Stimulated activated CD8-positive, alpha-beta memory T cell treated with anti-CD3 and anti-CD28 coated beads, Interleukin-15, amount 100 ng/mL, for 24 hours (primary cell): Measurements from ENCODE around the gene EVX2.

Experiments used
- DNase-seq: peaks from one replicate; pipeline ENCODE4 v3.0.0-alpha.2; 2020; ENCODE audit warnings: low read depth

EVX2 gene

DNA sequence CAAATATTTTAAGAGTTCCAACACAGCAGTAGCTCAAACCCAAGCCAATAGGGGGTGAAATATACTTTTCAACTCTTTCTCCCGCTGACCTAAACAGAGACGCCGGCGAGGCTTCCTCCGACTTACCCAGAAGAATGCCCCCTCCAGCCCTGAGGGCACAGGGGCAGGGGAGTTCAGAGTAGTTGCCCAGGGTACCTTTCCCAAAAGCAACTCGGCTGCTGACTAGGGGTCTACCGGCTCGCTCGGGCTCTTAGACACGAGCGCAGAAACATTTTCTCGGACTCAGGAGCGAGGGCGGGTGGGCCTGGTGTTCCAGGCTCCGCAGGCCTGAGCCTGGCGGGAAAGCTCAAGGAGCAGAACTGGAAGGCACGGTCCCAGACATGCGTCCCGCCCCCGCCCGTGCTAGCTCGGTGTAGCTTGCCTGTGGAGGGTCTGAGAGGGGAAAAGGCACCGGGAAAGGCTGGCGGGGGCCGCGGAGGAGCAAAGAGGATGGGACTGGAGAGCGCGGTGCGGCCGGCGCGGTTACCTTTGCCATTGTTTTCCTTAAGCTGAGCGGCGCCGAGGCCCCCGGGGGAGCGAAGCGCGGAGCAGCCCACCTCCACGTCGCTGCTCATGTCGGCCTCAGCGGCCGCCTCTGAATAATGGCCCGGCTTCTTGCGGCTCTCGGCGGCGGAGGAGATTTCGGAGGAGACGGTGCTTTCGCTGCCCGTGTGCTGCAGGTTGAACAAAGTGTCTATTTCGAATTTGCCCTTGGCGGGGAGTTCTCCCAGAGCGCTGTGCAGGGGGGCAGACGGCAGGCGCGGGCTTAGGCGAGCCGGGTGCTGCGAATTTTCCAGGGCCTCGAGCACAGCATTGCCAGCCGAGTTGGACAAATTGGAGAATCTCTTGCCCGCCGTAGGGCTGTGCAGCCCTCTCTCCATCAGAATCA, 674 bp downstream of the EVX2 start:
- DNase-seq, result no peak

DNA sequence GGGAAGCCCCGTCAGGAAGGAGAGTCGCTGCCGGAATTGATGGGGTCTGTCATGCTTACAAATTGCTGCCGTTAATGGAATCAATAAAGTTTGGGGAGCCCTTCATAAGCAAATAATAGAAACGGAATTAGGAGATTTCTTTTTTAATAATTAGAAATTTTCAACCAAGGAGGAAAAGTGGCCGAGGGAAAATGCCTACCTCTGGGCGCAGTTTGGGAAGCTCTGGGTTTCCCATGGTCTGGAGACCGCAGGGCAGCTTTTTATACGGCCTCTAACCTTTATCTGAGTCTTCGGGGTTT, 1.3 kb downstream of the EVX2 start:
- no peak for DNase-seq

DNA sequence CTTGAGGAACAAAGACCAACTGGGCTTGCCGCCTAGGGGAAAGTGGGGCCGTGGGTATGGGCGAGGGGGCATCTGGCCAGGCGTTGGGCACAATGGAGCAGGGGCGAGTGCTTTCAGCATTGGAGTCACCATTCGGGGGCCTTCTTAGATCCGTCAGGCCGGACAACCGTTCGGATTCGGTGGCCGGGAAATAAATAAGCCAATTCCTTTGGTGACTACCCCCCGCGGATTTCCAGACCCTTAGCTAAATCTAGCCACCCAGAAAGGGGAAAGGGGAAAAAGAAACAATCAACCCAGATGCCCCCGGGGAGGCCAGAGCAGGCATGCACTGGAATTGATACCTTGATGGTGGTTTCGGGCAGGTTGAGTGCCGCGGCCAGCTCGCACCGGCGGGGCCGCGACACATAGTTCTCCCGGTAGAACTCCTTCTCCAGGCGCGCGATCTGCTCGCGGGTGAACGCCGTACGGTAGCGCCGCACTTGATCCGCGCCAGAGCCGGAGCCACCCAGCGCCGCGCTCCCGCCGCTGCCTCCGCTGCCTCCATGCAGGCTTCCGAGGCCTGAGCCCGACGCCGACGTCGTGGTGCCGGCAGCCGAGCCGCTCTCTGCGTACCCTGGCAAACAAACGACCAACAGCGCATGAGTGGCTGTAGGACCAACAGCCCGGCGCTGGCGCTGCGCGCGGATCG, 1.8 kb downstream of the EVX2 start:
- no peak for DNase-seq

DNA sequence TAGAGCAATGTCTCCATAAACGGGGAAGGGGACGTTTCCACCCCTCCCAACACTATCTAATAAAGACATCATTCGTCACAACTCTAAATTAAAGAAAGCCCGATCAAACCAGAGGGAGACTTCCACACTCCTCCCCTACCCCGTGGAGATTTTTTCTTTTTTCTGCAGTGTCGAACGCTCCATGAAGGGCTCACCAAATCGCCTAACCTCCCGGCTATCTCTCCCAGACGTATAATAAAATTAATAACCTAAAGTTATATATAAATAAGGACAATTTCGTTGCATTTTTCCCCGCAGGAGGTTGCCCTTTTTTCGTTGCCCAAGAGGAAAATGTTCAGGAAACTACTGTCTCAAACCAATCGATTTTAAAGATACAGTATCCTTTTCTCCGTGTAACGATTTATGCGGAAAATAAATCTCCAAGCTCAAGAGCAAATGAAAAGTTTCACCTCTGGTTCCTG, 2.4 kb downstream of the EVX2 start:
- no peak for DNase-seq

DNA sequence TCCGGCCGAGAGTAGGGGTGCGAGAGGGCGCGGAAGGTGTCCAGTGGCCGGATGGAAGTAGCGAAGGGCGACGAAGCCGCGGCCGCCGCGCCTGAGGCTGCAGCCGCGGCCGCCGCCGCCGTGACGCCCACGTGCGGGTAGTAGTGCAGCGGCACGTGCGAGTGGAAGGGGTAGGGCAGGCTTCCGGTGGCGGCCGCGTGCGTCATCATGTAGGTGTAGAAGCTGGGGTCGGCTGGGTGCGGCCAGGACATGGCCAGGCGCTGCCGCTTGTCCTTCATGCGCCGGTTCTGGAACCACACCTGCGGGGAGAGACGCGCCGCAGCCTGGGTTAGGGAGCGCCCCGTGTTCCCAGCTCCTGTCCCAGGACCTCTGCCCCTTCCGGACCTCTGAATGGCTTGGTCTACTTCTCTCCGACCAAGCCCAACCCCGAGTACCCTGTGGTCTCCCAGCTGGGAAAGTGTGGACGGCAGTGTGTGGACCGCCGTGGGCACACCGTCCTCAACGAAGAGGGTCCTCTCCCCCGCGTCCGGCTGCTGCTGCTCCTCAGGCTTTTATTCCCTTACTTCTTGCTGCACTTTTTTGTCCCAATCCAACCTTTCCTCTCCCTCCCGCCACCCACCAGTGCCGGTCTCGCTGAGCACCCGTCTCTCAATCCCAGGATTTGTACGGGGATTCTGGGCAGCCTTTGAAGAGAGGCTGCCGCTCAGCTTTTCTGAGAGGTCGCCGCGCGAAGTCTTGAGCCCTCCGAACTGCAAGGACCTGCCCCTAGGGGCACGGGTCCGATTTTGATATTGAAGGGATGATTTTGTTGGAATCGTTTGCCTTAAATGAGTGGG, 3.0 kb downstream of the EVX2 start:
- no peak for DNase-seq

DNA sequence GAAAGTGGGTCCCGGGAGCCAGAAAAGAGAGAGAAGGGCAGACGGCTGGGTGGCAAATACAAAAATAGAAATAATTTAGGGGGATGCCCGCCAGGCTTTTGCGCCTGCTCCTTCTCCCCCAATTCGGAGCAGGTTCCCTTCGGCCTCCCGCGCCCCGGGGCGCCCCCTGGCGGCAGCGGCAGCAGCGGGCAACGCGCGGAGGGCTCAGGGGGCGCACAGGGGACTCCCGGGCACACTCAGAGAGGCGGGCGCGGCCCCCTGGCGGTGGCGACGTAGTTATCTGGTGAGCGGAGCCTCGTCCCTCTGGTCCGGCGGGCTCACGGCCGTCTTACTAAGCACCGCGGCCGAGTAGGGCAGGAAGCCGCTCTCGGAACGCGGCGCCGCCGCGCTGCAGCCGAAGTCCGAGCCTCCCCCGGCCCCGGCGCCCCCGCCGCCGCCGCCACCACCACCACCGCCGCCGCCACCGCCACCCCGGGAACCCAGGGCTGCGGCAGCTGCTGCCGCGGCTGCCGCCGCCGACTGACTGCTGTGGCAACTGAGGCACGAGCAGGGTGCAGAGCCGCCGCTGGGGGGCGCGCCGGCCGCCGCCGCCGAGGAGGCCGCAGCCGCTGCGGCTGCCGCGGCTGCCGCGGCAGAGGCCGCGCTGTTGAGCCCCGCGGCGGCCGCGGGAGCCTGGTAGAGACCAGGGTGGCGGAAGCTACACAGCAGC, 3.8 kb downstream of the EVX2 start:
- no peak for DNase-seq

DNA sequence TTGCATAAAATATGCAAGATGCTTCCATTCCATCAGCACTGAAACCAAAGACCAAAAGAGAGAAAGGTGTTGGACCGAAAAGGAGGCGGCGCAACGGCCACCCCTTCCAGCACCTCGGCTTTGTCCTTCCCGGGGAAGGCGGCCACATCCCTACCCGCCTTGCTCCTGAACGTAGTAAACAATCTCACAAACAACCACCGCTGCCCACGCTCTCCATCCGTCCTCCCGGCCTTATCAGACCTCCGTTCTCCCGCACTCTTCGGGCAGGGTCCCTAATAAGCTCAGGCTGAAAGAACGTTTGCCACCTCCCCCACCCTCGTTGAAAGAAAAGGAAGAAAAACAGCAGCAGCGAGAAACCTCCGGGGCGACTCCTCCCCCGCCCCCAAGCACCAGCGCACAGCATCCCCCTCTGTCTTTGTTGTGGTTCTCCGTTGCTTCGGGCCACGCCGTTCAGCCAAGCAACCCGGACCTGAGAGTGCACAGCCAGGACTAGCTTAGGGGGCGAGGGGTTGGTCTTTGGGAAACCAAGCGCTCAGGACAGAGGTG, 4.4 kb downstream of the EVX2 start:
- no peak for DNase-seq

DNA sequence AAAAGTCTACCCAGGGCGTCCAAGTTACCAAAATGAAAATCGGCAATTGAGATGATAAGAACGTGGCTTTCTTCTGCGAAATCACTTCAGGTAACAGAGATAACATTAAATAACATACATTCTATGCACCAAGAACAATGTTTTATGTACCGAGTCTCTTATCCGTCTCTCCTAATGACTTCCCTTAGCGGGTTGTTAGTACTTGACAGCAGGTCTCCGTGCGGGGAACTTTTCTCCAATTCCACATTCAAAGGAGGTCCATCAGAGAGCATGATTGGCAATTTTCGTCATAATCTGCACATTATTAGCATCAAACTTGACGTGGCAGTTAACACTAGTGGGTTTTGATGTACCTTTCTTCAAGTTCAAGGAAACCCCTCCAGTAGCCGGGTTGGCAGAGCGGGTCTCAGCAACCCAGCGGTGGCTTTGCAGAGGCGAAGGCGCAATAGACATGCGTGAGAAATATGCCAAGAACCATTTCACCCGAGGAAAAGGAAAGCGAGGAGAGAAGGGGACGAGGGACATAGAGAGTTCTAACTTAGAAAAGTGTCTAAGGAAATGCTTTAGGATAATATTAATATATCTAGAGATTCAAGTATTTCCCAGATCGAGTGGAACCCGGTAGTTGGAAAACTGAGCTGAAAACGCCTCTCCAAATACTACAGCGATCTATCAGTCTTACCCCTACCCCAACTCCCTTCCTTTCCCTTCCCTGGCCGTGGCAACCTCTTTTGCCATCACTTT, 5.0 kb downstream of the EVX2 start:
- no peak for DNase-seq

DNA sequence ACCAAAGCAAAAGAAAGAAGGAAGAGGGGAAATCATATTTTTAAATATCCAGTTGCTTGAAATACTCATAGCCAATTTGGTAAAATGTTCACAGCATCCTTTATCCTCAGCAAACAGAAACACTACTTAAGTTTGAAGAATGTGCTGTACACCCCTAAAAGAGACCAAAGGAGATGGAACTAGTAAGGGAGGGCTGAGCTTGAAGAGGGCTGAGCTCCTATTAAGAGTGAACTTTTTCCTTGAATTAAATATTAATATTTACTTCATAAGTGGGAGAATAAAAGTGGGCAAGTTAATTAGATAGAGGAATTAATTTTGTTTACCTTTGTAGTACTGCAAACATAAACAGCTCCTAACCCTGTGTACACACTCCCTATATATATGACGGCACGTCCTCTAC, 7.0 kb downstream of the EVX2 start:
- no peak for DNase-seq

DNA sequence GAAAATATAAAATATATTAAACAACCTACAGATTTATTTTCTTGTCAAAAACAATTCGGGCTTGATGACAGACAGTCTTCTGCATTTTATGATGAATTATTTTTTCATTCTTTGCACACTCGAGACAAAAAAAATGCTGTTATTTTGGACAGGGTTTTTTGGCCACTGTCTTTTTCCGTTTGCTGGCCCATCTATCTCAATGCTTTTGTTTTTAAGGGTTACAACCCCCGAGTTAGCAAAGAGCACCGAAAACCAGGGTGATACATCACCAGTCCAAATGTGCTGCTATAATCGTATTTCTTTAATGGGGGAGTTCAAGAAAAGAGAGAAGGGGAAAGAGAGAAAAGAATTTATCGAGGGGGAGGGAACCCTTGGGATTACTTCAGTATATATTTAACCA, 7.7 kb downstream of the EVX2 start:
- DNase-seq, result no peak

DNA sequence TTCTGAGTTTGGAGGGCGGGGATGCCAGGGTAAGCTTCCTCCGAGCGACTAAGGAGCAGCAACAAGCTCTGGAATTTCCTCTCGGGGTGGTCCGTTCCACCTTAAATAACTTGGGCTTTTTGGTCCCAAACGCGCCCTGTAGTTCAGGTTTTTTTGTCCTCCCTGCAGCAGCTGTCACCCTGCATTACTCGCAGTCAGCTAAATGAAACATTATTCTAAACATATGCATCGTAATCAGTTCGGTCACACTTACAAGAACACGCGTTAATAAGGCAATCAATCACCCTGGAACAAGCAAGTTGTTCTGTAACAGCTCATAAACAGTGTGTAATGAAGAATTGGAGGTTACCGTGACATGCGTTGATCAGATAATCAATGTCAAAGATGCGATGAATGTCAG, 8.3 kb downstream of the EVX2 start:
- no peak for DNase-seq

DNA sequence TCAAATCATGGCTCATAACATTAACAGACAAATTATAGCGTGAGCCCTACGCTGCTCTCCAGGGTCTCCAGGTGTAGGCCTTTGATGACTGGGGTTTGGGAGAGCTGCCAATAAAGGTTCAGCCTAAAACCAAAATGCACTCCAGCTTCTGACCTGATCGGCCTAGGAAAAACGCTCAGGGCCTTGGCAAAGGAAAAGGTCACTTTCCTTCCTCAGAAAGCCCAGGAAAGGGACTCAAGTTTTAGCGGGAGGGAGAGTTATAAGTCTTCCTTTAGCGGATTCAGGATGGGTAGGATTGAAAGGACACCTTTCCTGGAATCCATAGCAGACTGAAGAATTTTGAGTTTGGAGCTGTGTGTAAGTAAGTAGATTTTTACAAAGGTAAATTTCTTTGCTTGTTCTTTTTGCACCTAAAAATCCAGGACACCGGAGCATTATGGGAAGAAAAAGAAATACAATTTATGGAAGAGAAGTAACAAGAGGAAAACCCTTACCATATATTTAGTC, 8.8 kb downstream of the EVX2 start:
- DNase-seq, result no peak

DNA sequence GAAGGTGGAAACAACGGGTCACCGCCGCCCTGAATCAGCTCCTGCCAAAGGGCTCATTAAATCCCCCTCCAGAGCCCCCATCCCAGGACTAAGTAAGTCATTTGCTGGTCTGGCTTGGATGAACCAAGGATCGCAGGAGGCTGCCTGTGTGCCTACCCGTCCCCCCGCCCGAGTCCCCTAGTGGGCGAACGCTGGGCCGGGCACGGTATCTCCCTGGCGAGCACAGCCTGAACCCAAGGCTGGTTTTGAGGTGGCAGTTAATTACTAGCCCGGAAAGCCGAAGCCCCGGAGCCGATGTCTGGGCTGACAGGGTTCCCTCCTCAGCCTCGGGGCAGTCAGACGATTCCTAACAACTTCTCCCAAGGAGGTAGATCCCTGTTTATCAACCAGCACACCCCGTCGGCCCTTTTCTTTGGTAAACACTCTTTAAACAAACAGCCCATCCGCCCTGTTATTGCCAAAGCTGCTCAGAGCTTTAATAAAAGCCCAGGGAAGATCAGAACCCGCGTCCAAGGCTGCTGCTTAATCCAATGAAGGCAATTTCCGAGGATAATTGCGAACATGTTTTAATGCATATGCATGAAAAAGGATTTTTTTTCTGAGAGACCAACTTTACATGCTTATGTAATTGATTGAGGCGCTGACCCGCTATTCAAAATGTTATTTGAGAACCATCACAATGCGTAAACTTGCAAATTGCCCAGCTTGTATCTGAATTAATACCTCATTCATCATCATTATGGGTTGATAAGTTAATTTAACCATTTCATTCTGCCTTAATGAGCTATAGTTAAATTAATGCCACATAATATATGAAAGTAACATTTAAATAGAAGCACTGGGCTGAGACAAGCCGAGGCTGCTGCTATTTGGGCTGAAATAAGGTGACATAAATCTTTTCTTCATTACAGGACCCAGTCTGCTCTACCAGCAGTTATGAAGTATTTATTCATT, 10.5 kb downstream of the EVX2 start:
- no peak for DNase-seq

DNA sequence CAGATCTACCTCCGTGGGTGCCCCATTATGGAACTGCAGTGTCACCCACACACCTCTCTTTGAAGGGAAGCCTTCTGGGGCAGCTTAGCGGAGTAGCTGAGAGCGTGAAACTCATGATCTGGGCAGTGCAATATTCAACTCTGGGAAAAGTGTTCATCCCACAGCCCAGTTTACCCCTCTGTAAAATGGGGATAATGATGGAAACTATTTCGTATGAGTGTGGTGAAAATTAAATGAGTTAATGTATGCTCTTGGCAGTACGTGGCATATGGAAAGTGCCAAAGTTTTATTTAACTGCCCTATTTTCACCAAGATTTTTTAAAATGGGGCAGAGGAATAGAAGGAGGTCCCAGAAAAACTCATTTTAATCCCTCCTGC, 11.5 kb downstream of the EVX2 start:
- no peak for DNase-seq

DNA sequence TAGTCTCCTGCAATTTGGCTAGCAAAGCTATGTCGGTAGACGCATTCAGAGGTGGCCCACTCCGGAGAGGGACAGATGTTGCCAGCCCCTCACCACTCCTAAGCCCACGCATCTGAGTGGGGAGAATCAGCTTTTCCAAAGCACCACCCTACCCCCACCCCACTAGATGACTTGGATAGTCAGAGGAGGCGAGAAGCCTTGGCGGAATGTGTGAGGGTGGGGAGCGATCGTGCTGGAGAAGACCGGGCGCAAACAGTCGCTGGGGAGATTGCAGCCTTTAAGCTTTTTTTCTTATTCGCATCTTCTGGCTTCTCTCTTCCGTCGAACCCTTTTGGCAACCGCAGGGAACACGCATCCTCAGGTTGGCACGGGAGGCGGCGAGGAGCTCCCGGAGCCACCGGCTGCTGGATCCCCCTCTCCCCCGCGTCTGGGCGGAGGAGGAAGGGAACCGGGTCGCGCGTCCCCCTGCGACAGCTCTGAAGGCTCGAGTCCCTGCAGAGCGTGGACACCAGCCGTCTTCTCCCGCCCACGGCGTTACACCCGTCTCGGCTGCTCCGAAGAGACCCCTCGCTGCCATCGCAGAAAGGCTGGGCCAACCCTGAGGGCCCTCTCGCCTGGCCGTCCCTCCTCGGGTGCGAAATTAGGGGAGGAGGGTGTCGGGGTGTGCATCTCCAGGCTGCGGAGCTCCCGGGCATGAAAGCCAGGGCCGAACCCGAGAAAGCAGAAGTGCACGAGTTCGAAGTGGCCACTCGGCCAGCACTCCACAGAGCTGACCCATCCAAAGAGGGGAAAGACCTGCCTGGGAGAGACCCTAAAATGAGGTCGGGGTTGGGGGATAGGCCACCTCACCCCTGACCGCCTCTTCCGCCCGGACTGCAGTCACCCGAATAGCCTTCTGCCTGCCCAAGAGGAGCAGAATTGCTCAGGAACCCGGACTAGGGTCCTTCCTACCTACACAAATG, 12.2 kb downstream of the EVX2 start:
- no peak for DNase-seq

DNA sequence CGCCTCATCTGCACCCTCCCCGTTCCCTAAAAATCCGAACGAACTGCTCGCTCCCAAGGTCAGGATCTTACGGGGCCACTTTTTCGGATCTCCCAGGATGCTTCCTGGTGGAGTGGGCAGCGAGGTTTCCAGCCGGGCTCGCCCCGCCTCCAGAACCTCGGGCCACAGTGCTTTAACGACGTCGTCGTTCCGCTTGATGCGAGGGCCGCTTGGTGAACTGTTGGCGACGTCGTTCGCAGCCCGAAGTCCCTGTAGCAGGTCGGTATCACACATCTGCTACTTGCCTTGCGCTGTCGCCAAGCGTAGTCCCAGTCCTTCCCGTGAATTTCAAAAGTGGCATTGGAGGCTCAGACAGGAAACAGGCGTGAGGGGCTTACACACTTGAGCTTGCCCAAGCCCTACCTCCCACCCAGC, 15.3 kb downstream of the EVX2 start:
- no peak for DNase-seq

DNA sequence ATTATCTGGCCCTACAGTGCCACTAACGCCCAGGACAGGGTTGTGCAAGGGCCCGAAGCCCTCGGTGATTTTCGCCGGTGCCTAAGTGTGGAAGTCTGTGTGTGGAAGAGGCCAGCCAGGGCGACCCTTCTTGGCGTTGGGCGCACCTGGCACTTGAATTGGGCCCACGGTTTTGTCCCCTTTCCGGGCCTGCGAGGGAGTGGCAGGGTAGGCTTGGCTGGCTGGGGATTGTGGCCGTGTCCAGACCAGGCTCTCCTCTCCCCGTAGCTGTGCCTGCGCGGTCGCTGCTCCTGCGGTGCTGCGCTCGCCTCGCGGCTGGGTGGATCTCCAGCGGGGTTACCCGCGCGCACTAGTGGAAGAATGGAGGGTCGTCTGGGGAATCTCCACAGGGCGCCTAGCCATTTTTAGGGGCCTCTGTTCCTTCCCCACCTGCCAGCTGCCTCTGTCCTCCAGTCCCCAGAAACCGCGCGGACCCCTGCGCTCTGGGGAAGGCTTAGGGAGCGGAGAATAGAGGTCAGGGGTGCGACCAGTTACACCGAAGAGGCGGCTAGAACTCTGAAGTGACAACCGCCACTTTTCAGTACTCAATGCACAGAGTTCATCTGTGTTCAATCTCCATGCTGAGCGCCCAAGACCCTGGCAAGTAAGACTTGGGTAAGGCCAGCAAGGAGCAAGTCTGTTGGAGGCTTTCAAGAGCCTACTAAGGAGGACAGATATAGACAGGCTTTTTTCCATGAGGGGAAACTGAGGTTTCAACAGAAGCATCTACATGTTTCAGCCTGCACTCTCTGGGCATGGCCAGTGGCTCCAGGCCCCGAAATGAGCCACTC, 16.0 kb downstream of the EVX2 start:
- no peak for DNase-seq
